Measurements from ENCODE around the gene LIN28B.
"Not testable (repeated sequence)": the region's sequence is repeated elsewhere in the genome, so short reads cannot be mapped to it uniquely, and the experiment has no call there.

GRCh38 chr6:104985875-104986274, 29.0 kb downstream of the LIN28B start:
- not testable (repeated sequence) for TF ChIP-seq POLR2A, CTCF (IDR thresholded peaks at IDR 0.05)
